ENCODE measurements around the gene TNS1. TPM values are rescaled to one million over a fixed set of nuclear protein-coding genes. Genes with fewer than 3 reads are reported as not detected.

The TNS1 gene
- total RNA-seq, 2 donors from 2014 or later = 20.6 to 164 TPM

- H3K27ac ChIP-seq = no peak overlapping the region
Measured at GRCh38 chr2:217897091-217897715, 105.6 kb downstream of the TNS1 start.

GRCh38 chr2:217895070-217895635, 107.6 kb downstream of the TNS1 start:
- no peak overlapping the region for H3K4me3 ChIP-seq
- no peak for DNase-seq
- no peaks in the 10 kb centered on the region for H3K36me3 ChIP-seq
- no peaks in the 10 kb centered on the region for H3K27me3 ChIP-seq
- H3K9me3 ChIP-seq = no peaks in the 10 kb centered on the region
- intact Hi-C loops (cut with DNase I) = no loop called here
- H3K9ac ChIP-seq (ENCODE audit: low read depth in 2 of 2, low read length in 2 of 2) = no peak overlapping the region
- no peaks in the 10 kb centered on the region for H3K4me1 ChIP-seq
- TF ChIP-seq CTCF (IDR thresholded peaks at IDR 0.05) = no peak
- H3K27ac ChIP-seq = no peak overlapping the region

More at GRCh38 chr2:217897091-217897715, 105.6 kb downstream of the TNS1 start:
- Histone ChIP-seq H3K4me1 (no peaks in the 10 kb centered on the region), H3K4me3 (no peak overlapping the region), H3K9ac (ENCODE audit: low read depth in 2 of 2, low read length in 2 of 2) (no peak overlapping the region), H3K27me3 (no peaks in the 10 kb centered on the region), H3K36me3 (no peaks in the 10 kb centered on the region), H3K9me3 (no peaks in the 10 kb centered on the region)
- no peak for TF ChIP-seq CTCF (IDR thresholded peaks at IDR 0.05)
- intact Hi-C loops (cut with DNase I) = no loop called here
- DNase-seq = no peak

GRCh38 chr2:217893440-217893839, 109.4 kb downstream of the TNS1 start:
- Histone ChIP-seq H3K4me1 (no peaks in the 10 kb centered on the region), H3K4me3 (no peak overlapping the region), H3K9ac (ENCODE audit: low read depth in 2 of 2, low read length in 2 of 2) (no peak overlapping the region), H3K36me3 (no peaks in the 10 kb centered on the region), H3K27ac (no peak overlapping the region), H3K27me3 (no peaks in the 10 kb centered on the region), H3K9me3 (no peaks in the 10 kb centered on the region)
- TF ChIP-seq CTCF (IDR thresholded peaks at IDR 0.05) = no peak
- intact Hi-C loops (cut with DNase I) = no loop called here
- no peak for DNase-seq

- no peak for DNase-seq
Measured at GRCh38 chr2:217892560-217892959, 110.2 kb downstream of the TNS1 start.

GRCh38 chr2:217890445-217890844, 112.3 kb downstream of the TNS1 start:
- H3K36me3 ChIP-seq = no peaks in the 10 kb centered on the region
- H3K27me3 ChIP-seq = no peaks in the 10 kb centered on the region
- DNase-seq = no peak
- H3K9me3 ChIP-seq = no peaks in the 10 kb centered on the region
- H3K4me1 ChIP-seq = no peaks in the 10 kb centered on the region
- H3K9ac ChIP-seq (ENCODE audit: low read depth in 2 of 2, low read length in 2 of 2) = no peak overlapping the region
- no peak overlapping the region for H3K27ac ChIP-seq
- intact Hi-C loops (cut with DNase I) = no loop called here
- TF ChIP-seq CTCF (IDR thresholded peaks at IDR 0.05) = no peak
- no peak overlapping the region for H3K4me3 ChIP-seq

More at GRCh38 chr2:217892560-217892959, 110.2 kb downstream of the TNS1 start:
- H3K9me3 ChIP-seq = no peaks in the 10 kb centered on the region
- H3K9ac ChIP-seq (ENCODE audit: low read depth in 2 of 2, low read length in 2 of 2) = no peak overlapping the region
- no peak overlapping the region for H3K4me3 ChIP-seq
- no peak overlapping the region for H3K27ac ChIP-seq
- no peaks in the 10 kb centered on the region for H3K4me1 ChIP-seq
- H3K36me3 ChIP-seq = no peaks in the 10 kb centered on the region
- TF ChIP-seq CTCF (IDR thresholded peaks at IDR 0.05) = no peak
- intact Hi-C loops (cut with DNase I) = no loop called here
- no peaks in the 10 kb centered on the region for H3K27me3 ChIP-seq

Data from colonic mucosa (tissue), 4 donors.